GM21381 (cell line): ENCODE data around the gene TM7SF2.
"Not testable (repeated sequence)": the region's sequence is repeated elsewhere in the genome, so short reads cannot be mapped to it uniquely, and the experiment has no call there.

Experiments
- ATAC-seq: cut with Tn5 transposase; IDR thresholded peaks from one replicate; pipeline ENCODE4 v1.9.1; 2021; ENCODE audit warnings: mild to moderate bottlenecking, moderate library complexity; ENCODE audit not compliant: unreplicated experiment

TM7SF2 gene

GRCh38 chr11:65128182-65129145, 16.8 kb downstream of the TM7SF2 start:
- ATAC-seq: no peak

- no peak for ATAC-seq
Measured at GRCh38 chr11:65129649-65130441, 18.2 kb downstream of the TM7SF2 start.

- no peak for ATAC-seq
Measured at GRCh38 chr11:65130631-65131416, 19.2 kb downstream of the TM7SF2 start.

GRCh38 chr11:65131417-65131776, 19.7 kb downstream of the TM7SF2 start:
- no peak for ATAC-seq

- ATAC-seq: no peak
Measured at GRCh38 chr11:65131895-65132237, 20.2 kb downstream of the TM7SF2 start.

GRCh38 chr11:65132238-65132987, 20.7 kb downstream of the TM7SF2 start:
- peak; percentile 40 for ATAC-seq

- ATAC-seq: no peak
Measured at GRCh38 chr11:65132988-65133700, 21.5 kb downstream of the TM7SF2 start.

- no peak for ATAC-seq
Measured at GRCh38 chr11:65133724-65134123, 22.1 kb downstream of the TM7SF2 start.

- peak; percentile 49 for ATAC-seq
Measured at GRCh38 chr11:65134240-65134951, 22.7 kb downstream of the TM7SF2 start, which contains the start of gene SYVN1. Gene SYVN1 (minus strand): TSS chr11:65134519. CDS start chr11:65133601, 918 bp downstream.

- peak; percentile 67 for ATAC-seq
Measured at GRCh38 chr11:65134952-65135632, 23.4 kb downstream of the TM7SF2 start.

GRCh38 chr11:65135633-65136145, 24.0 kb downstream of the TM7SF2 start:
- ATAC-seq: no peak

GRCh38 chr11:65136515-65137096, 24.9 kb downstream of the TM7SF2 start:
- no peak for ATAC-seq

GRCh38 chr11:65141896-65142494, 30.3 kb downstream of the TM7SF2 start:
- no peak for ATAC-seq

- no peak for ATAC-seq
Measured at GRCh38 chr11:65147352-65148075, 35.8 kb downstream of the TM7SF2 start.

- ATAC-seq: no peak
Measured at GRCh38 chr11:65148657-65149056, 37.0 kb downstream of the TM7SF2 start.

GRCh38 chr11:65150131-65150508, 38.4 kb downstream of the TM7SF2 start:
- ATAC-seq: not testable (repeated sequence)
